GM19043 (cell line): ENCODE measurements around the gene RTN4.
"Not testable (repeated sequence)": the region's sequence is repeated elsewhere in the genome, so short reads cannot be mapped to it uniquely, and the experiment has no call there.

Experiments
- ATAC-seq: cut with Tn5 transposase; IDR thresholded peaks from one replicate; pipeline ENCODE4 v1.9.1; 2021; ENCODE audit warnings: low read depth; ENCODE audit not compliant: unreplicated experiment

Gene RTN4

GRCh38 chr2:55076019-55076418 lies 25.8 kb upstream of the RTN4 start:
- ATAC-seq: not testable (repeated sequence)

- no peak for ATAC-seq
Measured at GRCh38 chr2:55073000-55073983, 23.0 kb upstream of the RTN4 start.

- no peak for ATAC-seq
Measured at GRCh38 chr2:55063713-55064323, 13.6 kb upstream of the RTN4 start.

DNA sequence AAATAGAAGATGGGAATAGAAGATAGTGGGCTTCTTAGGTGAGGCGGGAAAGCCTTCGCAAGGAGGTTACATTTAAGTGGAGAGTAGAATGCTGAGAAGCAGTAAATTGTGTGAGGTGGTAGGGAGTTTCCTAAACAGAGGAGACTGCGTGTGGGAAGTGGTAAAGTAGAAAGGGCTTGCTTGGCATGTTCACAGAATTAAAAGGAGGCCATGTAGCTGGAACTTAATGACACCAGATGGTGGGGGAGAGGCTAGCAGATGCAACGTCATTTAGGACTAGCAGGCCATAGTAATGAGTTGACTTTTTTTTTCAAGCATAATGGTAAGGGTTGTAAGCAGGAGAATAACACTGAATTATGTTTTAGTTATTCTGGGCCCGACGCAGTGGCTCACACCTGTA lies 13.0 kb upstream of the RTN4 start:
- ATAC-seq: no peak

DNA sequence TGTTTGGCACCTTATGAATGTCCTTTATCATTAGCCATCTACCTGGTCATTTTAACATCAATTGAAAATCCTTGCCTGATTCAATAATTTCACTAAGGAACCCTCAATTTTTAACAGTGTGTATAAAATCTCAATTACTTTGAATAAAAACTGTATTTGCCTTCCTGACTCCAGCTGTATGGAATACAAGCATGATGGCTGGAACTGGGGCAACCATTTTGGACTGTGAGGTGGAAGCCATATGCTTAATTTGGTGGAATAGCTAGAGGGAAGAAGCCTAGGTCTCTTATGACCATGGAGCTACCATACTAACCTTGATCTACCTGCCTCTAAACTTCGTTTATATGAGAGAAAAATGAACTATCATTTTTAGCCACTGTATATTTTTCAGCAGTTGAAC lies 12.5 kb upstream of the RTN4 start:
- no peak for ATAC-seq

GRCh38 chr2:55061523-55062344 lies 11.5 kb upstream of the RTN4 start:
- no peak for ATAC-seq

GRCh38 chr2:55059793-55060192 lies 9.5 kb upstream of the RTN4 start:
- ATAC-seq: no peak

- no peak for ATAC-seq
Measured at GRCh38 chr2:55057474-55057873, 7.2 kb upstream of the RTN4 start.

GRCh38 chr2:55056024-55056521 lies 5.8 kb upstream of the RTN4 start:
- ATAC-seq: no peak

DNA sequence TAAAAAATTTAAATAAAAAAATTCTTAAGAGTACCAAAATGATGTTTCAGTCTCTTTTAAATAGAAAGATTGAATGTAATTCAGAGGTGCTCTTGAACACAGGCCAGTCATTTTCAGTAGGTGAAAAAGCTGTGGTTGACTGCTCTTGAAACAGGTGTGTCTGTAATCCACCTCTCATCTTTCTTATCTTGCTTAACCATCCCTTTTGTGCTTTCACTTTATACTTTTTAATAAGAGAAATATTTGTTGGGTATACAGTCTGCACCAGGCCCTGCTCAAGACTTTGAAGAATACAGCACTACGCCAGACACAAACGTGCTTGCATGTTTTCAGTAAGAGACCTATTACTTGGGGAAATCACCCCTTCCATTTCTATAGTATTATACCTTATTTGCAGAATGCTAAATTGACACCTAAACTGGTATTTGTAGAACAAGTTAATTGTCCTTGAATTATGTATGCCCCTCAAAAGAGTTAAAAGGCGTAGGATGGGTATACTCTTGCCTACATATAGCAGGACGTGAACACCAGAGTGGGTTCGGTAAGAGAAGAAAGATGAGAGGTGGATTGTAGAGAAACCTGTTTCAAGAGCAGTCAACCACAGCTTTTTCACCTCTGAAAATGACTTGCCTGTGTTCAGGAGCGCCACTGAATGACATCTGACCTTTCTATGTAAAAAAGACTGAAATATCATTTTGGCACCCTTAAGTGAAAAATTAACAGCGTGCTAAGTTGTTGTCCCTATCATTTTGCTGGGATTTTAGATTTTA lies 4.0 kb upstream of the RTN4 start:
- no peak for ATAC-seq

DNA sequence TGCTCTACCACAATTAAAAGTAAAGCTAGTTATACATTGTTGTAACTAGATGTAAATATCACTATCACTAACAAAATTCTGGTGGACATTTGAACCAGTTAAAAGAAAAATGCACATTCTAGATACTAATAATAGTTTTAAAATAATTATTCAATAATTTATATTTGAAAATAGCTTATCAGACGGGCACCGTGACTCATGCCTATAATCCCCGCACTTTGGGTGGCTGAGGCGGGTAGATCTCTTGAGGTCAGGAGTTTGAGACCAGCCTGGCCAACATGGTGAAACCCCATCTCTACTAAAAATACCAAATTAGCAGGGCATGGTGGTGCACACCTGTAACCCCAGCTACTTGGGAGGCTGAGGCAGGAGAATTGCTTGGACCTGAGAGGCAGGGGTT lies 3.0 kb upstream of the RTN4 start:
- not testable (repeated sequence) for ATAC-seq

DNA sequence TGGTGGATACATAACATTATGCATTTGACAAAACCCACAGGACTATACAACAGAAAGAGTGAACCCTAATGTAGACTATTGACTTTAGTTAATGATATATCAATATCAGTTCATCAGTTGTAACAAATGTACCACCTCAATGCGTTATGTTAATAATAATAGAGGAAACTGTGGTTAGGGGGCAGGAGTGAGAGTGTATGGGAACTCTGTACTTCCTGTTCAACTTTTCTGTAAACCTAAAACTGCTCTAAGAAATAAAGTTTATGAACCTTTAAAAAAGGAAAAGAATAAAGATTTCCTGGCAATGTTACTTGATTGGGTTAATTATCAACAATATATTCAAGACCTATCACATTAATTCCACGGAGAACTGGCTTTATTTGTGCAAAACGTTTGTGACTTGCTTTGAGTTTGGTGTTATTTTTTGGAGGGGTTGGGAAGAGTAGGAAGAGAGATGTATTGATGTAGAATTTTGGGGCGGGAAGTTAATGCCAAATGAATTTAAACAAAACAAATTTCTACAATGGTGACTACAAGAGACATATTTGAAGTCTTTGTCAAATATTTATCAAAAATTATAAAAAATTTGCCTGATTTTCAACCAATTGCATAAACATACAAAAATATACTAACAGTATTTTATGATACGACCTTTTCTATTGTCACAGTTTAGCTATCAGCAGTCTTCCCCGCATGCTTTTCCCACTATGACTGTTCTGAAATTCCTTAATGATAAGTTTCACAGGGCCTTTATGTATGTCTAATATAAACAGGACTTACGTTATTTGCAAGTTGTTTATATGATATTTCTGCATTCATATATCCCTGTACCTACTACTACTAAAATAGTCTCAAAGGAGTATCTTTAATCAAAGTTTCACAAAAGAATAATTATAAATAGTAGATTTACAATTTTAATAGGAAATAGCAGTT lies 2.1 kb upstream of the RTN4 start:
- peak; percentile 15 for ATAC-seq

DNA sequence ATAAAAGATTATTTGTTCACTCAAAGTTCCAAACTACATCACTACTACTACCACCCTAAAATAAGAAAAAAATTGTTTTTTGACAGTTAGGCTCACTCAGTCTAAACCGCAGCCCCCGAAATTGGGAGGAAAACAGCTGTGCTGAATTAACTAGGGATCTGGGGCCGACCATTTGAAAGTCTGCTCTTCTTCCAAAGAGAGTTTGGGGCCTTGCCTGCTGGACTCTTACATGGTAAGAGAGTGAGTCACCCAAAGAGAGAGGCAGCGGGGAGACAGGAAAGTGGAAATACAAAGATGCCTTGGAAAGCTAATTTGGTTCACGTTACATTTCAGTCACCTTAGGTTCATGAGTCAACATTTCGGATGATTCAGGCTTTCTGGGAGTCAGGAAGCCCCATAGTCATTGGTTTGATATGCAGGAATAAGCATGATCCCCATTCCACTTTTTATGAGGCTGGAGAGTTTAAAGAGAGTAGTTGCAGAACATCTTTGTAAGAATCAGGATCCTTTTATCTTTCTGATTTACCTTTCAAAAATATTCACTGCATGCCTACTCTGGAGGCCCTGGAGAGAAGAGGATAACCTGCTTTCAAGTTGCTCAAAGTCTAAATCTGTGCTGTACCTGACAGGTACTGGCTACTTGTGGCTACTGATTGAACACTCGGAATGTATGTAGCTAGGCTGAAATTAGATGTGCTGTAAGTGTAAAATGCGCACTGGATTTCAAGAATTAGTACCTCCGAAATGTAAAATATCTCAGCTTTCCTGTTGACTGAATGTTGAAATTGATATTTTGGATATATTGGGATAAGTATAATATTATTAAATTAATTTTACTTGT lies 995 bp upstream of the RTN4 start:
- ATAC-seq: no peak

GRCh38 chr2:55049821-55050099 lies 491 bp downstream of the RTN4 start:
- no peak for ATAC-seq

- ATAC-seq: no peak
Measured at GRCh38 chr2:55049043-55049820, 1.0 kb downstream of the RTN4 start.

DNA sequence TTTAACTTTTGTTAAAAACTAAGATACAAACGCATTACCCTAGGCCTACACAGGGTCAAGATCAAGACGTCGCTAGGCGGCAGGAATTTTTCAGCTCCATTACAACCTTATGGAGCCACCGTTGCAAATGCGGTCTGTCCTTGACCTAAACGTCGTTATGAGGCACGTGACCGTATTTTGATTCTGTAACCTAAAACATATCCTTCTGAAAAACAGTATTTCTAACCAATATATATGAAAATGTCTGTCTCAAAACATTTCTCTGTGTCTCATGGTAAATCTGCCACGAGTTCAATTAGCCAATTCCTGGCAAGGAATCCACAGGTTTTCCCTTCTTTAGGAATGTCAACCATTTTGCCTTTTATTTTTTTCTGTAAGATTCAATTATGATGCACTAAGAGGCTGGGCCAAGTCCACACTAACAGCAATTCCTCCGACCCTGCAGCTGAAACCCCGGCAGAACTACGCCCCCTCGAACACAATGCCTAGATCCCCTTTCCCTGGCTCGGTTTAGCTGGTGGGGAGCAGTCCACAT lies 1.7 kb downstream of the RTN4 start:
- no peak for ATAC-seq

GRCh38 chr2:55047677-55048299 lies 2.5 kb downstream of the RTN4 start:
- no peak for ATAC-seq
